GM23338 (cell line): ENCODE data around the gene XPNPEP2. TPM values are rescaled to one million over a fixed set of nuclear protein-coding genes. Genes with fewer than 3 reads are reported as not detected.

Source experiments
- polyA plus RNA-seq: library from polyadenylated mRNA; unstranded; fragments of >200 nt; fragmentation: Nextera tagmentation; extraction: Ambion mirVana; gene quantifications from 2 replicates; pipeline ENCODE4 v1.2.1, GENCODE V29; 2016
- small RNA-seq: library from RNA; depleted of rRNA; stranded (forward); fragments of <200 nt; gene quantifications from one replicate; pipeline ENCODE3, GENCODE V24; 2014; ENCODE audit warnings: low replicate concordance
- total RNA-seq: library from RNA; depleted of rRNA; stranded (reverse); fragments of >200 nt; shearing (Covaris generic); gene quantifications from 2 replicates; pipeline ENCODE4 v1.2.3, GENCODE V29; 2014; rRNA removed

Gene XPNPEP2
- total and polyA plus RNA-seq, 2 experiments from 2014 or later: not detected

Small RNA genes lying within 50 kb of the gene (small RNA-seq; reads per million reads assigned to genes)
- gene RF00017: not detected

Other genes with a start within 250 kb of the XPNPEP2 start
- gene SMARCA1, start 215.5 kb upstream of the XPNPEP2 start, total RNA-seq: 51.8 and 53.0 TPM in 2 replicates
- 24.4 and 30.1 TPM in 2 replicates for gene SMARCA1, start 215.5 kb upstream of the XPNPEP2 start, polyA plus RNA-seq
- gene OCRL, start 198.7 kb upstream of the XPNPEP2 start, total RNA-seq: 14.5 and 16.5 TPM in 2 replicates
- 3.9 and 4.2 TPM in 2 replicates for gene OCRL, start 198.7 kb upstream of the XPNPEP2 start, polyA plus RNA-seq
- 0.16 and 0.49 TPM in 2 replicates for gene APLN, start 84.0 kb upstream of the XPNPEP2 start, total RNA-seq
- gene APLN, start 84.0 kb upstream of the XPNPEP2 start, polyA plus RNA-seq: 0.37 and 0.60 TPM in 2 replicates
- not detected in 2 replicates for gene SASH3, start 41.0 kb downstream of the XPNPEP2 start, total RNA-seq
- gene SASH3, start 41.0 kb downstream of the XPNPEP2 start, polyA plus RNA-seq: 0.18 and 0.26 TPM in 2 replicates
- gene ZDHHC9, start 104.9 kb downstream of the XPNPEP2 start, total RNA-seq: 17.6 and 19.1 TPM in 2 replicates
- gene ZDHHC9, start 104.9 kb downstream of the XPNPEP2 start, polyA plus RNA-seq: 14.2 and 15.0 TPM in 2 replicates
- gene UTP14A, start 167.2 kb downstream of the XPNPEP2 start, total RNA-seq: 17.8 and 18.5 TPM in 2 replicates
- gene UTP14A, start 167.2 kb downstream of the XPNPEP2 start, polyA plus RNA-seq: 14.2 and 14.6 TPM in 2 replicates
- gene BCORL1, start 243.7 kb downstream of the XPNPEP2 start, total RNA-seq: 2.2 and 2.6 TPM in 2 replicates
- gene BCORL1, start 243.7 kb downstream of the XPNPEP2 start, polyA plus RNA-seq: 2.3 and 2.7 TPM in 2 replicates